ENCODE results near the gene ZNF790.
"Not testable (repeated sequence)": the region's sequence is repeated elsewhere in the genome, so short reads cannot be mapped to it uniquely, and the experiment has no call there.

Gene ZNF790

DNA sequence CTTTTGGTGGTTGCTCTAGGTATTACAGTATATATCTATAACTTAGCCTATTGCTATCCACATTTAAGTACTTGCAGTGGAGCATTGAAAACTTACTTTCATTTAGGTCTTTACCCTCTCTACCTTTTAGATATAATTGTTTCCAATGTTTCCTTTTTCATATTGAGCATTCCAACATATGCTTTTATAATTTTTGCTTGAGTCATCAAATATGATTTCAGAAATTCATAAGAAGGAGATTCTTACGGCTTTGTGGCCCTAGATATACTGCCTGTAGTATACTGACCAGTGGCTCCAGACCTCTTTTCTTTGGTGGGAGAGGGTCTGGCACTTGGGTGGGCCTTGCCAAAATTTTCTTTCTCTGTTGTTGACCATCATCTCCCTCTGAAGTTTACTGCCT lies 32.8 kb downstream of the ZNF790 start:
- H3K4me3 ChIP-seq (ENCODE audit: low read depth, low read length): no peak overlapping the region
- TF ChIP-seq, protein P1, sequence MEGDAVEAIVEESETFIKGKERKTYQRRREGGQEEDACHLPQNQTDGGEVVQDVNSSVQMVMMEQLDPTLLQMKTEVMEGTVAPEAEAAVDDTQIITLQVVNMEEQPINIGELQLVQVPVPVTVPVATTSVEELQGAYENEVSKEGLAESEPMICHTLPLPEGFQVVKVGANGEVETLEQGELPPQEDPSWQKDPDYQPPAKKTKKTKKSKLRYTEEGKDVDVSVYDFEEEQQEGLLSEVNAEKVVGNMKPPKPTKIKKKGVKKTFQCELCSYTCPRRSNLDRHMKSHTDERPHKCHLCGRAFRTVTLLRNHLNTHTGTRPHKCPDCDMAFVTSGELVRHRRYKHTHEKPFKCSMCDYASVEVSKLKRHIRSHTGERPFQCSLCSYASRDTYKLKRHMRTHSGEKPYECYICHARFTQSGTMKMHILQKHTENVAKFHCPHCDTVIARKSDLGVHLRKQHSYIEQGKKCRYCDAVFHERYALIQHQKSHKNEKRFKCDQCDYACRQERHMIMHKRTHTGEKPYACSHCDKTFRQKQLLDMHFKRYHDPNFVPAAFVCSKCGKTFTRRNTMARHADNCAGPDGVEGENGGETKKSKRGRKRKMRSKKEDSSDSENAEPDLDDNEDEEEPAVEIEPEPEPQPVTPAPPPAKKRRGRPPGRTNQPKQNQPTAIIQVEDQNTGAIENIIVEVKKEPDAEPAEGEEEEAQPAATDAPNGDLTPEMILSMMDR (IDR thresholded peaks at IDR 0.05; ENCODE audit: borderline replicate concordance, insufficient read depth, low read depth, low read length): no peak

DNA sequence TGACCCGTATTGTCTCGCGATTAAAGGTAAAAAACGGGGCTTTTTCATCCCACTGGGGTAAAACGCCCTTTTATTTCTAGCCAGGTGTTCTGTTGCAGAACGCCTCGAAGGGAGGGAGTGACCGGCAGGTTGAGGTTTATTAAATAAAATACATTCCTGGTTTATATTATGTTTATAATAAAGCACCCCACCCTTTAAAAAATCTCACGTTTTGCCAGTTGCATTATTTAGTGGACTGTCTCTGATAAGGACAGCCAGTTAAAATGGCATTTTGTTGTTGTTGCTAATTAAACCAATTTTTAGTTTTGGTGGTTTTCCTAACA lies 40.4 kb downstream of the ZNF790 start:
- H3K4me3 ChIP-seq (ENCODE audit: low read depth, low read length): peak overlapping the region; percentile 67
- TF ChIP-seq, protein P1 (IDR thresholded peaks at IDR 0.05; ENCODE audit: borderline replicate concordance, insufficient read depth, low read depth, low read length): no peak

DNA sequence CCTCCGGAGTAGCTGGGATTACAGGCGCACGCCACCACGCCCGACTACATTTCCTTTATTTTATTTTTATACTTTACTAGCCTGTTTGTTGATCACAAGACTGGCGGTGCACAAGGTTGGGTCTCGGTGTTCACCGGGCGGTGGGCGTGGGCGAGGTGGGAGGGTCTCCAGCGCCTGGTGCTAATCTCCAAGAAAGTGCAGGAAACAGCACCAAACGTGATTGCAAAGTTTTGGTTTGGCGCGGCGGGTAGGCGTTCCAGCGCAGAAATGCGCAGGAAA lies 41.5 kb downstream of the ZNF790 start:
- peak overlapping the region; percentile 67 for H3K4me3 ChIP-seq (ENCODE audit: low read depth, low read length)

DNA sequence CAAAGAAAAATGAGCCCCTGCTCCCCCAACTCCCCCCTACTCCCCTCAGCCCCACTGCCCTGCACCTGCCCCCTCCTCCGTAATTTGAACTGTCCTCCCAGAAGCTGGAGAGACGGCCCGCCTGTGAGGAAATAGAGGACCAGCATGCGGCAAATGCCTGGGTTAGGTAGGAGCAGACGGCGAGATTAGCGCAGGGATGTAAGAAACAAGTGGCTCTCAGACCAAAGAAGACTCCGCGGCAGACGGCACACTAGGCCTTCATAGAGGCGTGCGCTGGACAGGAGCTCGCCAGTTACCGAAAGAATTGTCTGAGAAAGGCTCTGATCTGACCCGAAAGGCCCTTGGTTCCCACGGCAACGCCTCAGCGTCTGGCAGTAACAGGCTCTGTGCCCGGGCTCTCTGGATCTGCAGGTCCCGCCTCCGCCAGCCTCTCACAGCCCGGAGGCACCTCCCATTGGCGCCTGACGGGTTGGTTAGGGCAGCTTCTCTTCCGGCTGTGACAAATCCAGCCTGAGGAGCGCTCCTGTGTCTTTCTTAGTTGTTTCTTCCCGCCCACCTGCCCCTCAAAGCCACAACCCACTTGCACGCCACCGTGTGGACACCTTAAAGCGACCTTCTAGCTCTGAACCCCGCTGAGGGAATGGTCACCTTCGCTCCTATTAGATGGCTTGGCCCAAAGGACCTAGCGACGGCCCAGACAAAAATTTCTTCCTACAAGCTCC lies 46.6 kb downstream of the ZNF790 start:
- not testable (repeated sequence) for H3K4me3 ChIP-seq (ENCODE audit: low read depth, low read length)

More for the DNA sequence above, 41.5 kb downstream of the ZNF790 start:
- TF ChIP-seq, protein P1 (IDR thresholded peaks at IDR 0.05; ENCODE audit: borderline replicate concordance, insufficient read depth, low read depth, low read length): no peak

DNA sequence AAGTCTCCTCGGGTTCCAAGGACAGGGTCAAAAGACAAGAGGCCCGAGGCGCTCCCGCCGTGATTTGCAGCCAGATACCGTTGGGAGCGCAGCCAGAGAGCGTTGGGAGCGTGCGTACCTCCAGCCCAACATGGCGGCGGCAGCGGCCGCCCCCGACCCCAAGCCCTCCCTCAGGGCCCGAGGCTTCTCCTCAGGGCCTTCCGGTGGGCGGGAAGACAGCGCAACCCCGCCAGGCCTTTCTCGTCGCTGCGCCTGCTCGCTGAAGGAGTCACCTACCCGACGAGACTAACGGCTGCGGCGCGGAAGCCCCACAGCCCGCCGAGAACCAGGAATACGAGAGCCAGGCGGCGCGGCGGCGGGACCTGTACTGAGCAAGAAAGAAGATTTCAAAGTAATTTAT lies 62.4 kb downstream of the ZNF790 start:
- H3K4me3 ChIP-seq (ENCODE audit: low read depth, low read length): no peak overlapping the region
- TF ChIP-seq, protein P1 (IDR thresholded peaks at IDR 0.05; ENCODE audit: borderline replicate concordance, insufficient read depth, low read depth, low read length): no peak

DNA sequence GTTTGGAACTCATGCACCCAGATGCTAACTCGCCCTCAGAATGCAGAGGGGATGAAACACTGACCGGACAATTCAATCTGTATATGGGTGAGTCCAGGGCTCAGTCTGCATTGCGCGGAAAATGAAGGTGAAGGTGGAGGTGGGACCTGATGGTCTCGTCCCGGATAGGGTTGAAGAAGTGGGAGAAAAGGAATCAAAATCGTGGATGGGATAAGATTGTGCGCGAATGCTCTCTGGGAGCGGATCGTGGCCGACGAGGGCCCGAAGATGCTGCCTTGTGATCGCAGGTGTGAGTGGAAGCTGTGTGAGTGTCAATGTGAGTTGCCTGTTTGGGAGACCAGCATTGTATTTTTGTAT lies 65.0 kb downstream of the ZNF790 start:
- H3K4me3 ChIP-seq (ENCODE audit: low read depth, low read length): peak overlapping the region; percentile 92
- TF ChIP-seq, protein P1 (IDR thresholded peaks at IDR 0.05; ENCODE audit: borderline replicate concordance, insufficient read depth, low read depth, low read length): no peak

DNA sequence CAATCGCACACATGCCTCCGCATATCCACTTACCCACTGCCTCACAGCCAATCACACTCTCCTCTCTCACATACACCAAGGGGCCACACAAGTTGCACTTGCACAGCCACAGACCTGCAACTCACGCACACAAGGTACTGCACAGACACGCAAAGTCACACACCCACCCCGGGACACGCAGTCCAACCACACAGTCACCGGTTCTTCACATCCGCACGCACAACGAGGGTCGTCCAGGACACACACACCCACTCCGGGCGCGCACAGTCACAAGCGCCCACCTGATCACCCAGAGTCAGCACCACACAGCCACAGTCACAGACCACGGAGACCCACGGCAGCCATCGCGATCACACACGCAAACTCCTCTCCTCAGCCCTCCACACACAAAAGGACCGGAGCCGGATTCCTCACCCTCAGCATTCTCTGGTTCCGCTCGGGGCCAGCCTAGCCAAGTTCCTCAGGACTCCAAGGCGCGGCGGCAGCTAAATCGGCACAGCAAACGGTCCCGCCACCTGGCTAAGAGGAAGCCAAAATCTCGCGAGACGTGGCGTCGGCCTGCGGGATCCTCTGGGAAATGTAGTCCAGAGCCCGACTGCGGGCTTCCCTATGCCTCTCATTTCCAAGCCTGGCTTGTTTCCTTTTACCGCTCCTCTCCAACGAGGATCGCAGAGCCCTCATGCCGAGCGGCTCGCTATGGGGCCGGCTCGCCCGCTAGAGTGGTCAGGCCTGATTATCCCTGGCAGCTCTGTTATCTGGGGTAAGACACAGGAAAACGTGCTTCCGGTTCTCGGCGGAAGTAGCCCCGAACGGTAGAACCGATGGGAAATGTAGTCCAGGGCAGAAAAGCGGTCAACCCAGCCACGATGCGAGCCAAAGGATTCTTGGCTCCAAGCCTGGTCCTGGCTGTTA lies 65.6 kb downstream of the ZNF790 start, which contains the start of gene ZNF850:
ZNF850 (minus strand) TSS at position 497 of the 912 bp plus-strand sequence. CDS start 10,201 bp downstream, outside the sequence.
- TF ChIP-seq, protein P1 (IDR thresholded peaks at IDR 0.05; ENCODE audit: borderline replicate concordance, insufficient read depth, low read depth, low read length): no peak
- peak within 1 kb of the TSS; percentile 92 for H3K4me3 ChIP-seq (ENCODE audit: low read depth, low read length)
